Stimulated activated CD4-positive, alpha-beta T cell treated with anti-CD3 and anti-CD28 coated beads, TNF-alpha, amount 100 ng/mL, for 24 hours (primary cell): ENCODE measurements around the gene PEX7.
"Not testable (repeated sequence)": the region's sequence is repeated elsewhere in the genome, so short reads cannot be mapped to it uniquely, and the experiment has no call there.

Experiments
- DNase-seq, 3 experiments: peaks; one replicate each; pipeline ENCODE4 v3.0.0-alpha.2; 2020; ENCODE audit warnings: low read depth in 3 of 3

Gene PEX7

DNA sequence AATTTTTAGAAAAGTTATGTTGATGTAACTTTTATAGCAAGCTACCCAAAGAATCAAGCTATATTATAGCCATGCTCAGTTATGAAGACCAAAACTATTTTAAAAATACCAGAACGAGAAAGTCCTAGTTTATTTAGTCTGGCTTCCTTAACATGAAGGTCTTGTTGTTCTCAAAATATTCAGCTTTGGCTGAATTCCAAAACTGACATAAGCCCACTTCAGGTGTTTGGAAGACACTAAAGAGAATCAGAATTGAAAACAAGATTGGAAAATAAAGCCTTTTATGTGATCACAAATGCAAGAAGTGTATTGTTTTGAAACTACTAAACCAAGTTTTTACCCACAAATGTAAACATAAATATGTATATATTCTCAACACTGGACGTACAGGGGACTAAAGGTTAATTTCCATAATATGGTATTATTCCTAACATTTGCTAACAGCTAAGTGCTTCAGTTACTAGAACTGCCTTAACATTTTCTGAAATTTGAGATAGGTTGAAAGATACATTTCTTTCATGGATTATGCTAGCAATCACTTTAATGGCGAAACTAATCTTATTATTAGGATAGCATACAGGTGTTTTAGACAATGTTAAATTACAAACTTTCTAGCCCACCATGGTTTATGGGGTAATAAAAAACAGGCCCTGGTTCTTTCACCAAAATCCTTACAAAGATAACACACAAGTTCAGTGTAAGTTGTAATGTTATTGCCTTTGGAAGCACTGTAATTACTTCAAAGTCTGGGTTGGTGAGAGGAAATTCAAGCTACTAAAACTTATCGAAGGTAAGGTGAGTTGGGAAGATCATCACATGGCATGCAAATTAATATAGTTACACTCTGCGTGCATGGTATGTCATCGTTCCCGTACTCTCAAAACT is 31.7 kb upstream of the PEX7 start:
- DNase-seq, result no peak

DNA sequence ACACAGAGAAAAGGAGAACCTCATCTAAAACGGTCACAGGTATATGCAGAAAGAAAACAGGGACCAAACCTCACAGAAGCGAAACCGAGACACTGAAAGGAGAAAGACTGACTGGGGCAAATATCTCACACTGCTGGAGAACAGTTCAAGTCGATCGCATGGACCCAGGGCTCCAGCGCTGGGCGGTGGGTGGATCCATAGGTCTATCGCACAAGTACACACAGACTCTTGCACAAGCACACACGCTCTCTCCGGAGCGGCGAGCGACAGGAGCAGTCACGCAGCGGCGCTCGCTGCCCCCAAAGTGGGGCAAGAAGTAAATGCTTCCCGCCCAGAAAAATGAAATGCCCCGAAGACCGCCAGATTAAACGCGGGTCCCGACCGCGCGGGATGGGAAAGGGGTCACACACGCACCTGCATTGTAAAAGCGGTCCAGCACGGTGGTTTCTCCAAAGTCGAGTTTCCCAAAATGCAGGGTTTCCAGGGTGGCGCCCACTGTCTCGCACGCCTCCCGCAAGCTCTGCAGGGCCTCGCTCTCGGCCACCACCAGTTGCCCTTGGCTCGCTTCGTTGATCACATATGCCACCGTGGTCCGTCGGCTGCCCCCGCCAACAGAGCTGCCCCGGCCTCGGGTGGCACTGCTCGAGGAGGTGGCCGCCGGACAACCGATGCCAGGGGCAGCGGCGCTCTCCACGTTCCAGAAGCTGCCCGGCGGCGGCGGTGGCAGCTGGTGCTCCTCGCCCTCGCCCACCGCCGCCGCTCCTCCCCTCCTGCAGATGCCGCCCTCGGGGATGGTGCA is 30.9 kb upstream of the PEX7 start:
- peak; percentile 7 to 44 (median 14) for DNase-seq

DNA sequence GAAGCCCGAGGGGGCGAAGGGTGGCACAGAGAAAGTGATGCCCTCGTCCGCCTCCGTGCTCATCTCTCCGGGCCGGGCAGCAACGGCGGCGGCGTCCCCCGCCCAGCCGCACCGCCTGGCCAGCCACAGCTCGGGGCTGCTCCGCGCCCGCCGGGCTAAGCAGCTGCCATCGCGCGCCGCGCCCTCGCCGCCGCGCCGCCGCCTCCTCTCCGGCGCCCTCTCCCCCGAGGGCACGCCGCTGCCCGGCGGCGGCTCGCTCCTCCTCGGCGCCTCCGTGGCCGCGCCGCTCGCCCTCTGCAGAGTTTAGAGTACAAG is 30.3 kb upstream of the PEX7 start:
- peak in 1 of 3 experiments; percentile 32 for DNase-seq

DNA sequence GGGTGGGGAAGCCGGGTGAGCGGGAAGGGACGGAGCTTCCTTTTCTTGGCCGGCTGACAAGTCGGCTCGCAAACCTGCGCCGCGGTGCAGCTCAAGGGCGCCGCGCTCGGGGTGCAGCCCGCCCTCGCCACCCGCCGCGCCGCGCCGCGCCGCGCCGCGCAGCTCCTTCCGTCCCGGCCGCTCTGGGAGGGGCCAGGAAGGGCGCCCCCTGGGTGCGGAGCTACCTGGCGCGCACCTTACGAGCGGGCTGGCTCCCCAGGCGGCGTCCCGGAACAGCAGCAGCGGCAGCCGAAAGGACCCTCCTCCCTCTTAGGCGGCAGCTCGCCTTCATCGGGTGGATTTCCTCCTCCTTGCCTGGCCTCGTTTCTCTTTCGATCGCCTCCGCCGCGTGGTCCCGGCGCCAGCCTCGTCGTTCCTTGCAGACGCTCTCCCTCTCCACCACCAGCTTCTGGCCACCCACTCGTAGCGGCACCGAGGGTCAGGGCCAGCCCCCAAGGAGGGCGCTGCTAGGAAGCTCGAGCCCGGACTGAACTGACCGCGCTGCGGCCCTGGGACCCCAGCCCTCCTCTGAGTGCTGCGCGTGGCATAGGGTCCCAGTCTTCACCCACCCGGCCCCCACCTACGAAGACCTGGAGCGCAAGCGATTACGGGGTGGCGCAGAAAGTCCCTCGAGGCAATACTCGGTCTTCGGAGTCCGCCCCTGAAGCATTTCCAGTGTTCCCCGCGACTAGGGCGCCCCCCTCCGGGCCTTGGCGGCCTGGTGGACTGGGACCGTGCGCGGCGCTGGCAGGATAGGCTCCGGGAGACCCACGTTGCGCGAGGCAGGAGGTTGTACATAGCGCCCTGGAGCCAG is 29.8 kb upstream of the PEX7 start, which contains the start of gene MAP3K5:
Gene MAP3K5 (minus strand): TSS at position 68 of the 853 bp plus-strand sequence. CDS start 320 bp downstream, outside the sequence.
- DNase-seq, result peak; percentile 89 to 94 (median 90)

DNA sequence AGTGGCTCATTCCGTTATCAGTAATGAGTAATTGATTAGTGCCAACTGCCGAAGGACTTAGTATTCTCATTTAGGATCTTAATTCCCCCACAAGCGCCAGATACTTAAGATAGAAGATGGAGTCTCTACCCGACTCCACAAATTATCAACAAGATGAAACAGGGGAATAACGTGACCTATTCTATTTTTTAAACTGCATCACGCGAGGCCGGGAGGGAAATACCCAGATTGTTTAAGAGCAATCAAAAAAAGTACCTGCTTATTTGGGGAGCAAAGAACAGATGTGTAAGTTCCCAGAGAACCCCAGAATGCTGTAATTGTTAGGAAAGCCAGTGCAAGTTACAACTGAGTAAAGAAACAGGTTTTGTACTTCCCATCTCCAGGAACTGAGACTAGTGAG is 29.0 kb upstream of the PEX7 start:
- no peak for DNase-seq

DNA sequence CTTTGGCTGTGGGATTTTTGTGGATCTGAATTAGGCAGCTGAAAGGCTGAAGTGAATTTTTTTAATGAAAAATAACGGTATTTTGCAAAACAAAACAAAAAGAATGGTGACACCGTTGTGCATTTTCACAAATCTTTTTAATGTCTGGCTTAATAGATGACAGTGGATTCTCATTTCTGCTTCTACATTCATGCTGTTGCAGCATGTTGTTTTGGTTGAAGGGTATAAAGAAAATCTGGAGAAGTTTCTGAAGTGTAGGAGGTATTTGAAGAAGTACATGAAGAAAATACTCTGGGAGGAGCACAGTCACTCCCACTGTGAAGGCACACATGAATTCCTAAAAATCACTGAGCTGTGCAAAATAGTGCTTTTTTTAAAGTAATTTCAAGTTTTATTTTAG is 27.0 kb upstream of the PEX7 start:
- no peak for DNase-seq

DNA sequence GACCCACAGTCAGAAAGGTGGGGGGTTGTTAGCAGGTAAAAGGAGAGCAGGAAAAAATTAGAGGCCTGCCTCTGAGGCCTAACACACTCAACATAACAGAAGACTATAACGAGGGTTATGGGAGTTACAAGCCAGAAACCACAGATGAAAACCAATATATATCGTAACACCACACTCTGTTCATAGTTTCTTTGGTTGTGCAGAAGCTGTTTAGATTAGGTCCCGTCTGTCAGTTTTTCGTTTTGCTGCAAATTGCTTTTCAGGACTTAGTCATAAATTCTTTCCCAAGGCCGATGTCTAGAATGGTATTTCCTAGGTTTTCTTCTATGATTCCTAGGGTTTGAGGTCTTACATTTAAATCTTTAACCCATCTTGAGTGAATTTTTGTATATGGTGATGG is 26.4 kb upstream of the PEX7 start:
- DNase-seq, result no peak

DNA sequence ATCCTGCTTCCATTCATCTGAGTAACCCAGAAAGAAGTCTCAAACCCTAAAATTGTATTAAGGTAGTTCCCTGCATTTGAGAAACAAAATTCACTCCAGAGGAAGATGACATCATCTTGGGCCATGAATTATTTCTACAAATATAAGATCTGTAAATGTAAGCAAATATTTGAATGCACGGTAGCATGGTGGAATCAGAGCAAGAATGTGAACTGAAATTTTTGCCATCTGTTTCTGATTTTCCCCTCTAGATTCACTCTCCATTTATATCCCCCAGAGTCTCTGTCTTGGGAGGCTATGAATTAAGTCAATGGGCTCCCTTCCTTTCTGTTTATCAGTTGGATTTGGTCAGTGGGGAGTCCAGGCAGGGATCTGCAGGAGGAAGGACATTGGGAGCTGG is 24.3 kb upstream of the PEX7 start:
- no peak for DNase-seq

DNA sequence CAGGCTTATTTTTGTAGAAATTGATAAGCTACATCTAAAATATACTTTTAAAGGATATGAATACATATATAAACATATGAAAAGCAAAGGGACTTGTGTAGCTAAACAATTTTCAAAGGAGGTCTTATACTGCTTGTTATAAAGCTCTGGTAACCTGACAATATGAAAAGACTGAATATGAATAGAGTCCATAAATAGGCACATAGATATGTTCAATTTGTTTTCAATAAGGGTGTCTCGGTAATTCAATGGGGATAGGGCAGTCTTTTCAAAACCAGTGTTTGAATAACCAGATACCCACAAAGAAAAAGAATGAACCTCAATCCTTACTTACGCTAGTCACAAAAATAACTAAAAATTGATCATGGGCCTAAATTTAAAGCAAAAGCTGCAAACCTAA is 20.8 kb upstream of the PEX7 start:
- no peak for DNase-seq

DNA sequence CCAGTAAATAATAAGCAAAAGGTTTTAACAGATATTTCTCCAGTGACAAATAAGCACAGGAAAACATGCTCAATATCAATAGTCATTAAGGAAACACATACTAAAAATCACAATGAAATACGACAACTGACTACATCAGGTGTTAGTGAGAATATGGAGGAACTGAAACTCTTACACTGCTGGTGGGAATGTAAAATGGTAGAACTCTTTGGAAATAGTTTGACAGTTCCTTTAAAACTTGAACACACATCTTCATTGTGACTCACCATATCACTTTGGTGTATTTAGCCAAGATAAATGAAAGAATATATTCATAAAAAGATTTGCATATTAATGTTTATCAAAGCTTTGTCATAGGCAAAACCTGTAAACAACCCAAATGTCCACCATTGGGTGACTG is 18.8 kb upstream of the PEX7 start:
- DNase-seq, result no peak

DNA sequence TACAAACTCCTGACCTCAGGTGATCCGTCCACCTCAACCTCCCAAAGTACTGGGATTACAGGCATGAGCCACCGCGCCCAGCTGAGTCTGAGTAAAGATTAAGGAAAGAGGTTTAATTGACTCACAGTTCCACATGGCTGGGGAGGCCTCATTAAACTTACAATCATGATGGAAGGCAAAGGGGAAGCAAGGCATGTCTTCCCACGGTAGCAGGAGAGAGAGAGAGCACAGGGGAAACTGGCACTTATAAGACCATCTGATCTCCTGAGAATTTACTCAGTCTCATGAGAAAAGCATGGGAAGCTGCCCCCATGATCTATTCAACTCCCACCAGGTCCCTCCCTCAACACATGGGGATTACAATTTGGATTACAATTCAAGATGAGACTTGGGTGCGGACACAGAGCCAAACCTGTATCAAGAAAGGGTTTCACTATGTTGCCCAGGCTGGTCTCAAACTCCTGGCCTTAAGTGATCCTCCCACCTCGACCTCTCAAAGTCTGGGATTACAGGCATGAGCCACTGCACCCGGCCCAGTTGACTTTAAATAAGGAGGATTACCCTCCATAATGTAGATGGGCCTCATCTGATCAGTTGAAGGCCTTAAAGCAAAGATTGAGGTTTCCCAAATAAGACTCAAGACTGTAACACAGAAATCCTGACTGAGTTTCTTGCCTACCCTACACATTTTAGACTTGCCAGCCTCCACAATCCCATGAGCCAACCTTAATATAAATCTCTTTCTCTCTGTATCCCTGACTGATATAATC is 13.1 kb upstream of the PEX7 start:
- DNase-seq, result no peak

DNA sequence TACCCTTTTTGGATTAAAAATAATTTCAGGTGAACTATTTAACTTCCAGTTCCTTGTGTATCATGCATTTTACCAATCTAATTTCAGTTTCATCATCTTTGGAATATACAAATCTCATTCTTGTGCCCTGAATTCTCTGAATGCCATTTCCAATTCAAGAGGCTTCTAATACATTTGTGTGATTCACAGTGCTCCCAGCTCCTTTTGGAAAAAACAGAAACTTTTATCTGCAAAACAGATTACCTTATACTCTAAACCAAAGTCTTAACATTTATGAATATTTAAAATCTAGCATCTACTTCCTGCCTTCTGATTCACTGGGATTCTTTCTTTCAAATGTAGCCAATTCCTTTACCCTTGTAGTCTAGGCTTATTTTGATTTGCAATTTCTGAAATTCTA is 11.1 kb upstream of the PEX7 start:
- no peak for DNase-seq

DNA sequence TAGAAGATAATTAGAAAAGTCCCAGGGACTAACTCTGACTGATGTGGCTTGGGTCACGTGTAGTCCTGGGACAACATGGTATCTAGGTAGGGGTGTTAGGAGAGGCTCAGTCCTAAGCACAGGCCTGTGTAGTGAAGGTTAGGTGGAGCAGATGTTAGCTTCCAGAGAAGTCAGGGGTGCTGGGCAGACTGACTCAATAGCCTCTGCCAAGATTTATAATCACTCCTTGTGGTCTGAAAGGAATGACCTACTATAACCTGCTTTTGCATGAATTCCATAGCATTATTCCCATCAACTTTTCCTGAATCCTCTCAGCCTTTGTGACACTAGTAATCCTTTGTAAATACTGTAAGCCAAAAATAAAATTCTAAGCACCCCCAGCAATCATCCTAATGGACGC is 10.2 kb upstream of the PEX7 start:
- DNase-seq, result no peak

DNA sequence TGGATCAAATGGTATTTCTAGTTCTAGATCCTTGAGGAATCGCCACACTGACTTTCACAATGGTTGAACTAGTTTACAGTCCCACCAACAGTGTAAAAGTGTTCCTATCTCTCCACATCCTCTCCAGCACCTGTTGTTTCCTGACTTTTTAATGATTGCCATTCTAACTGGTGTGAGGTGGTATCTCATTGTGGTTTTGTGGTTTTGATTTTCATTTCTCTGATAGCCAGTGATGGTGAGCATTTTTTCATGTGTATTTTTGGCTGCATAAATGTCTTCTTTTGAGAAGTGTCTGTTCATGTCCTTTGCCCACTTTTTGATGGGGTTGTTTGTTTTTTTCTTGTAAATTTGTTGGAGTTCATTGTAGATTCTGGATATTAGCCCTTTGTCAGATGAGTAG is 6.8 kb upstream of the PEX7 start:
- DNase-seq, result not testable (repeated sequence)

DNA sequence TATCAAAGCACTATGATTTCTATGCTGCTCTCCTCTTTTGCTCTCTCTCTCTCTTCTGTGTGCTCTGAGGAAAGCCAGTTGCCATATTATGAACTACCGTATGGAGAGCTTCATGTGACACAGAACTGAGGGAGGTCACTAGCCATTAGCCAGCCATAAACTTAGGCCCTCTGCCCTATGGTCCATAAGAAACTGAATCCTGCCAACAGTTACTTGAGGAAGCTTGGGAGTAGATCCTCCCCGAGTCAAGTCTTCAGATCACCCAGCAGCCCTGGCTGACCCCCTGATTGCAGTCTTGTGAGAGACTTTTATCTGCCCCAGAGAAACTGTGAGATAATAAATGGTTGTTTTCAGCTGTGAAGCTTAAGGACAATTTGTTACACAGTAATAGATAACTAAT is 5.7 kb upstream of the PEX7 start:
- no peak for DNase-seq

DNA sequence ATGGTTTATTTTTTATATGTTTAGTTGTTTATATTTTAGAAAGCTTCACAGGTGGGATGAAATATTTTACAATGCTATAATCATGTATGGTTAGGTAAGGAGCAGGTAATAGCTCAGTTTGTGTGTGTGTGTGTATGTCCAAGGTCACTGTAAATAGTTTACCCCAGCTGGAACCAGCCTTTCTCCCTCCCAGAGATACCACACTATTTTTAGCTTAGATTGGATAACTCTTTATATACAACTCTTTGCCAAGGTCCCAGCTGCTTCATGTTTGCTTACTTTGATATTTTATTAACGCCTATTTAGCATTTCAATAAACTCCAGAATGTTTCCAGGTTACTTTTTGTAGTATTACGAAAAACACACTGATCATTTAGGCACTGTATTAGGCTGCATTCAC is 1.8 kb upstream of the PEX7 start:
- no peak for DNase-seq

DNA sequence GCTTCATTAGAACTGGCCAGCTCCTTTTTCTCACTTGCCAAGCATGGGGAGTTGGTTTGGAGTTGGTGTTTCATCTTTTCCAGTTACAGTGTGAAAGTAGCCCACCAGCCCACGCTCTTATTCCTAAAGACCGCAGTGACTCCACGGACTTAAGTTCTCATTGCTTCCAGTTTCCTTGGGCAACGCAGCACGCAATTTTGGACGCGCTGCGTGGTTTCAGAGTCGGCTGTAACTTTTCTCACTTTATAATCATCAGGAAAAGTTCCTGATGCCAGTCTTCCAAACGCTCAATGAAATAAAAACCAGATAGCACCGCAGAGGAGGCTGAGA is 381 bp upstream of the PEX7 start:
- peak in 2 of 3 experiments; percentile 9 to 18 for DNase-seq

DNA sequence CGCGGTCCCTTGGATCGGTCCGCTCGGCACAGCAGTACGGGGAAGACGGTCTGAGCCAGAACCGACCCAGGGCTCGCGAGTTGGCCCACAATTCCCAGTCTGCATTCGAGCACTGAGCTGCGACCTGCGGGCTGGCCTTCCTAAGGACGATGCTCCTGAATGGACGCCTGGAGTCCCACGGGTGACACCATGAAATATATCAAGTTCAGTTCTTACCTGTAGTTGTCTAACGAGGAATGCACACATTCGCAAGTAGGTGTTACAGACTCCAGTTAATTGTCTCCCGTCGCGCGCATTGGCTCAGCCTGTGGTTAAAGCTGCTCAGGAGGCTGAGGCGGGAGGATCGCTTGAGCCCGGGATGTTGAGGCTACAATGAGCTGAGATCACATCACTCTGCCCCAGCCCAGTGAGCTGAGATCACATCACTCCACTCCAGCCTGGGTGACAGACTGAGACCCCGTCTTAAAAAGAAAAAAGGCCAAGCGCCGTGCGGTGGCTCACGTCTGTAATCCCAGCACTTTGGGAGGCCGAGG is 802 bp downstream of the PEX7 start:
- no peak for DNase-seq

DNA sequence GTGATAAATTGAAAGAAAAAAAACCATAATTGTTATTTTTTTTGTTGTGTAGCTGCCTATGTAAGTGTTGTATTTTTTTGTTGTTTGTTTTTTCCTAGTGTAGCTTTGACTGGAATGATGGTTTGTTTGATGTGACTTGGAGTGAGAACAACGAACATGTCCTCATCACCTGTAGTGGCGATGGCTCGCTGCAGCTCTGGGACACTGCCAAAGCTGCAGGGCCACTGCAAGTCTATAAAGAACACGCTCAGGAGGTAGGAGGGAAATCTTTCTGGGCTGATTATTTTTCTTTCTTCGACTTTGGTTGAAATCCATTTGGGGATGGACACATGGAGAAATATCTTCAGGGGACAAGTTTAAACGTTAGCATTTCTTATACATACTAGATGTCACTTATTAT is 3.8 kb downstream of the PEX7 start:
- no peak for DNase-seq

DNA sequence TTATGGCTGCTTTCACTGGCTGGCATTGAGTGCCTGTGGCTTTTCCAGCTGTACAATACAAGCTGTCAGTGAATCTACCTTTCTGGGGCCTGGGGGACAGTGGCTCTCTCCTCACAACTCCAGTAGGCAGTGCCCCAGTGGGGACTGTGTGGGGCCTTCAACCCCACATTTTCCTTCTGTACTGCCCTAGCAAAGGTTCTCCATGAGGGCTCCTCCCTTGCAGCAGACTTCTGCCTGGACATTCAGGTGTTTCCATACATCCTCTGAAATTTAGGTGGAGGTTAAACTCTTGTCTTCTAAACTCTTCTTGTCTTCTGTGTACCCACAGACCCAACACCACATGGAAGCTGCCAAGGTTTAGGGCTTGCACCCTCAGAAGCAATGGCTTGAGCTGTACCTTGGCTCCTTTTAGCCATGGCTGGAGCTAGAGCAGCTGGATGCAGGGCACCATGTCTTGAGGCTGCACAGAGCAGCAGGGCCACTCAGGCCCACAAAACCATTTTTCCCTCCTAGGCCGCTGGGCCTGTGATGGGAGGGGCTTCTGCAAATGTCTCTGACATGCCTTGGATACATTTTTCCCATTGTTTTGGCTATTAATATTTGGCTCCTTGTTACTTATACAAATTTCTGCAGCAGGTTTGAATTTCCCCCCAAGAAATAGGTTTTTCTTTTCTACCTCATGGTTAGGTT is 9.6 kb downstream of the PEX7 start:
- no peak for DNase-seq
